ENCODE measurements around the gene FRMD4A.
"Not testable (repeated sequence)": the region's sequence is repeated elsewhere in the genome, so short reads cannot be mapped to it uniquely, and the experiment has no call there.

FRMD4A gene

GRCh38 chr10:13871776-13872175 lies 458.9 kb downstream of the FRMD4A start:
- DNase-seq = no peak

- no peak for DNase-seq
These were observed 459.7 kb downstream of the FRMD4A start for GRCh38 chr10:13871011-13871410.

GRCh38 chr10:13869295-13869664 lies 461.4 kb downstream of the FRMD4A start:
- DNase-seq = no peak

- no peak for DNase-seq
These were observed 462.0 kb downstream of the FRMD4A start for GRCh38 chr10:13868528-13869294.

- DNase-seq = no peak
These were observed 462.9 kb downstream of the FRMD4A start for GRCh38 chr10:13867822-13868221.

GRCh38 chr10:13865758-13866491 lies 464.8 kb downstream of the FRMD4A start:
- DNase-seq = peak; percentile 65

GRCh38 chr10:13865220-13865619 lies 465.5 kb downstream of the FRMD4A start:
- not testable (repeated sequence) for DNase-seq

- DNase-seq = no peak
These were observed 468.0 kb downstream of the FRMD4A start for GRCh38 chr10:13862546-13863233.

- DNase-seq = no peak
These were observed 469.8 kb downstream of the FRMD4A start for GRCh38 chr10:13860886-13861285.

GRCh38 chr10:13859979-13860654 lies 470.6 kb downstream of the FRMD4A start:
- DNase-seq = peak; percentile 40

- no peak for DNase-seq
These were observed 472.0 kb downstream of the FRMD4A start for GRCh38 chr10:13858709-13859108.

GRCh38 chr10:13857451-13857850 lies 473.3 kb downstream of the FRMD4A start:
- DNase-seq = no peak

GRCh38 chr10:13853854-13854253 lies 476.9 kb downstream of the FRMD4A start:
- DNase-seq = no peak

- DNase-seq = no peak
These were observed 477.9 kb downstream of the FRMD4A start for GRCh38 chr10:13852872-13853271.

GRCh38 chr10:13851906-13852305 lies 478.8 kb downstream of the FRMD4A start:
- DNase-seq = no peak

GRCh38 chr10:13848520-13849445 lies 481.9 kb downstream of the FRMD4A start:
- no peak for DNase-seq

GRCh38 chr10:13847201-13847631 lies 483.5 kb downstream of the FRMD4A start:
- no peak for DNase-seq

GRCh38 chr10:13845897-13846296 lies 484.8 kb downstream of the FRMD4A start:
- no peak for DNase-seq

GRCh38 chr10:13844651-13845050 lies 486.1 kb downstream of the FRMD4A start:
- DNase-seq = peak; percentile 33

- DNase-seq = no peak
These were observed 488.6 kb downstream of the FRMD4A start for GRCh38 chr10:13842117-13842516.

- DNase-seq = no peak
These were observed 490.7 kb downstream of the FRMD4A start for GRCh38 chr10:13840036-13840435.

All from fibroblast of skin of abdomen (primary cell).